ENCODE data around the gene KIAA0753.

Gene KIAA0753

GRCh38 chr17:6636616-6637457 is 3.7 kb downstream of the KIAA0753 start:
- no peak for TF ChIP-seq CTCF (IDR thresholded peaks at IDR 0.05; ENCODE audit: low read depth, low read length)
- DNase-seq (ENCODE audit: low read depth in 2 of 2): no peak
- H3K4me3 ChIP-seq (replicated peaks in 1 of 2; ENCODE audit: low read depth in 2 of 2, low read length in 2 of 2): no peak overlapping the region

DNA sequence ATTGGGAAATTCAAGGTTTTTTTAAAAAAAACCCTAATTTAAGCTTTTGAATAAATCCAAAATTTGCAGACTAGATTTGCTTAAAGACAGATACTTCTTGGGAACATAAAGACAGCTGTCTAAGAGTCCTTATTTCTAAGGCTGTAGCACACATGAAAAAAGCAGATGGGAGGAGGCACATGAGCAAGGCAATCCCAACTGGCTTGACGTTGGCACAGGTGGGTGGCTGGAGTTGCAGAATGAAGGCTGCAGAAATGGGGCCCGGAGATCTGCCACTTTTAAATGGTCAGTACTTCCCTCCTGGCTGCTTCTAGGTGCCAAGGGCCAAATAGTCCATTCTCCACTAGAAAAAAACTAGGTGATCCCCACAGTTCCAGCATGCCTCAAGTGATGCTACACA is 4.4 kb downstream of the KIAA0753 start:
- TF ChIP-seq CTCF (IDR thresholded peaks at IDR 0.05; ENCODE audit: low read depth, low read length): no peak
- DNase-seq (ENCODE audit: low read depth in 2 of 2): no peak
- no peak overlapping the region for H3K4me3 ChIP-seq (replicated peaks in 1 of 2; ENCODE audit: low read depth in 2 of 2, low read length in 2 of 2)

GRCh38 chr17:6633263-6633662 is 7.2 kb downstream of the KIAA0753 start:
- no peak overlapping the region for H3K4me3 ChIP-seq (replicated peaks in 1 of 2; ENCODE audit: low read depth in 2 of 2, low read length in 2 of 2)
- TF ChIP-seq CTCF (IDR thresholded peaks at IDR 0.05; ENCODE audit: low read depth, low read length): no peak
- no peak for DNase-seq (ENCODE audit: low read depth in 2 of 2)

DNA sequence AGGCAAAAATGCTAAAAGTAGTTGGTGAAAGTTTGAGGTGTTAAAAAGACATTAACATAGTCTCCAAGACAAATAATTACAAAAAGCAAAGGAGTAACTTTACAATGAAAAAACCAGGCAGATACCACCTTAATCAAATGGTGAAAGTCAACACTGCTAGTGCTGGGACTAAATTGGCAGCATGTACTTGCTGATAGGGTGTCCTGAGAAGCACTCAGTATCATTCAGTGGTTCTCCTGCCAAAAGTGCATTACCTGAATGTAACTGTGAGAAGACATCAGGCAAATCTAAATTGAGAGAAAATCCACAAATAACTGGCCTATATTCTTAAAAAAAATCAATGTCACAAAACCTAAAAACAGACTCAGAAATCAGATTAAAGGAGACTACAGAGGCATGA is 8.0 kb downstream of the KIAA0753 start:
- no peak for TF ChIP-seq CTCF (IDR thresholded peaks at IDR 0.05; ENCODE audit: low read depth, low read length)
- DNase-seq (ENCODE audit: low read depth in 2 of 2): no peak
- H3K4me3 ChIP-seq (replicated peaks in 1 of 2; ENCODE audit: low read depth in 2 of 2, low read length in 2 of 2): no peak overlapping the region

DNA sequence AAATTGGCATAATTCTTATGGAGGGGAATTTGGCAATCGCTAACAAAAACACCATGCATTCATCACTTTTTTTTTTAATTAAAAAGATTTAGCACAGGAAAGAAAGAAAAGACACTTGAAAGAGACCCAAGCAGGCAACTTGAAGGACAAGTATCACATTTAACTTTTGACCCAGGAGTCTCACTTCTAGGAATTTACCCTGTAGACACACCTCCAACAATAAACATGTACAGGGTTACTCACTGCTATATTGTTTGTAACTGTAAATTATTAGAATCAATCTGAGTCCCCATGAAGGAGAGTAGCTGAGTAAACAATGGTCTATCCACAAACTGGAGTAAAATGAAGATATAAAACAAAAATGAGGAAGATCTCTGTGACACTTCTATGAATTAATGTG is 10.1 kb downstream of the KIAA0753 start:
- no peak overlapping the region for H3K4me3 ChIP-seq (replicated peaks in 1 of 2; ENCODE audit: low read depth in 2 of 2, low read length in 2 of 2)
- TF ChIP-seq CTCF (IDR thresholded peaks at IDR 0.05; ENCODE audit: low read depth, low read length): no peak
- DNase-seq (ENCODE audit: low read depth in 2 of 2): no peak

DNA sequence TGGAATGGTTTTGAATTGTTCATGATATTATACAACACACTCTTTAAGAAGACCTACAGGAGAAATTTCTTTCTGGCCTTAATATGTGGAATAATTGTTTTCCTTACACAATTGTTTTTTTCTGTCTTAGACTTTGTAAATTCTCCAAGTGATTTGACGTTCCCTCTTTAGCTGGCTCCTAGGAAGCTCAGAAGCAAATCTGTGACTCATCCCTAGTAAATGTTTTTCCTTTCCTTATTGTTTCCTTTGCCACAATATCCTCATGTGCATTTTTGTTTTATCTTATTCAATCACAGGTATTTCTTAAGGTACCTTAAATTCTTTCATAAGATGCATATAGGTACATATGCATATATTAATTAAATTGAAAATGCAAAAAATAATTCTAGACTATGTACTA is 13.5 kb downstream of the KIAA0753 start:
- peak; percentile 42 to 43 for DNase-seq (ENCODE audit: low read depth in 2 of 2)
- no peak for TF ChIP-seq CTCF (IDR thresholded peaks at IDR 0.05; ENCODE audit: low read depth, low read length)
- no peak overlapping the region for H3K4me3 ChIP-seq (replicated peaks in 1 of 2; ENCODE audit: low read depth in 2 of 2, low read length in 2 of 2)

- TF ChIP-seq CTCF (IDR thresholded peaks at IDR 0.05; ENCODE audit: low read depth, low read length): no peak
- DNase-seq (ENCODE audit: low read depth in 2 of 2): no peak
- H3K4me3 ChIP-seq (replicated peaks in 1 of 2; ENCODE audit: low read depth in 2 of 2, low read length in 2 of 2): no peak overlapping the region
Observed at GRCh38 chr17:6626616-6627015, 13.9 kb downstream of the KIAA0753 start.

Measured in cardiac fibroblast (primary cell).